AG09309 (cell line): Measurements from ENCODE around the gene MYH9.
"Not testable (repeated sequence)": the region's sequence is repeated elsewhere in the genome, so short reads cannot be mapped to it uniquely, and the experiment has no call there.

Experiments used
- DNase-seq: peaks from one replicate; pipeline ENCODE4 v3.0.0-alpha.2; 2010; ENCODE audit warnings: low read depth
- H3K4me3 ChIP-seq: 2 replicates; pipeline ENCODE4 v1.5.1; 2011; ENCODE audit warnings: mild to moderate bottlenecking, low read depth, low read length, moderate library complexity; ENCODE audit not compliant: control insufficient read depth
- TF ChIP-seq, protein P1 (sequence below): IDR thresholded peaks from 2 replicates; pipeline ENCODE4 v1.5.1; 2011; ENCODE audit warnings: mild to moderate bottlenecking, low read depth, low read length, inconsistent platforms; ENCODE audit not compliant: insufficient read depth, control insufficient read depth; ENCODE audit errors: missing control alignments

Gene MYH9

DNA sequence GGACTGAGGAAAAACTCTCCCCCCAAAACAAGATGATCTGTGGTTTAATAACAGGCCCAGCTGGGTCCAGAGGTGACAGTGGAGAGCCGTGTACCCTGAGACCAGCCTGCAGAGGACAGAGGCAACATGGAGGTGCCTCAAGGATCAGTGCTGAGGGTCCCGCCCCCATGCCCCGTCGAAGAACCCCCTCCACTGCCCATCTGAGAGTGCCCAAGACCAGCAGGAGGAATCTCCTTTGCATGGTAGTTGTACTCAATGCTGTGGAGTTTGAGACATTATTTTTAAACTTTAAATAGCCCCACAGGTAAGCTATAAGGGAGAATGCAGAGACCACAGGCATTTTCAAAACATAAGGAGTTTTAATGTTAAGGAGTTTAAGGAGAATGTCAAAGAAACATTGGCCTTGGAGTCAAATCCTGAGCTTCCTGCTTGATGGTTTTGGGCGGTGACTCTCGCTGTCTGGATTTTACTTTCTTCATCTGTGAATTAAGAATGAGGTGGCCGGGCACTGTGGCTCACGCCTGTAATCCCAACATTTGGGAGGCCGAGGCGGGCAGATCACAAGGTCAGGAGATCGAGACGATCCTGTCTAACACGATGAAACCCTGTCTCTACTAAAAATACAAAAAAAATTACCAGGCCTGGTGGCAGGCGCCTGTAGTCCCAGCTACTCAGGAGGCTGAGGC lies 128.0 kb downstream of the MYH9 start:
- TF ChIP-seq, protein P1, sequence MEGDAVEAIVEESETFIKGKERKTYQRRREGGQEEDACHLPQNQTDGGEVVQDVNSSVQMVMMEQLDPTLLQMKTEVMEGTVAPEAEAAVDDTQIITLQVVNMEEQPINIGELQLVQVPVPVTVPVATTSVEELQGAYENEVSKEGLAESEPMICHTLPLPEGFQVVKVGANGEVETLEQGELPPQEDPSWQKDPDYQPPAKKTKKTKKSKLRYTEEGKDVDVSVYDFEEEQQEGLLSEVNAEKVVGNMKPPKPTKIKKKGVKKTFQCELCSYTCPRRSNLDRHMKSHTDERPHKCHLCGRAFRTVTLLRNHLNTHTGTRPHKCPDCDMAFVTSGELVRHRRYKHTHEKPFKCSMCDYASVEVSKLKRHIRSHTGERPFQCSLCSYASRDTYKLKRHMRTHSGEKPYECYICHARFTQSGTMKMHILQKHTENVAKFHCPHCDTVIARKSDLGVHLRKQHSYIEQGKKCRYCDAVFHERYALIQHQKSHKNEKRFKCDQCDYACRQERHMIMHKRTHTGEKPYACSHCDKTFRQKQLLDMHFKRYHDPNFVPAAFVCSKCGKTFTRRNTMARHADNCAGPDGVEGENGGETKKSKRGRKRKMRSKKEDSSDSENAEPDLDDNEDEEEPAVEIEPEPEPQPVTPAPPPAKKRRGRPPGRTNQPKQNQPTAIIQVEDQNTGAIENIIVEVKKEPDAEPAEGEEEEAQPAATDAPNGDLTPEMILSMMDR: no peak

DNA sequence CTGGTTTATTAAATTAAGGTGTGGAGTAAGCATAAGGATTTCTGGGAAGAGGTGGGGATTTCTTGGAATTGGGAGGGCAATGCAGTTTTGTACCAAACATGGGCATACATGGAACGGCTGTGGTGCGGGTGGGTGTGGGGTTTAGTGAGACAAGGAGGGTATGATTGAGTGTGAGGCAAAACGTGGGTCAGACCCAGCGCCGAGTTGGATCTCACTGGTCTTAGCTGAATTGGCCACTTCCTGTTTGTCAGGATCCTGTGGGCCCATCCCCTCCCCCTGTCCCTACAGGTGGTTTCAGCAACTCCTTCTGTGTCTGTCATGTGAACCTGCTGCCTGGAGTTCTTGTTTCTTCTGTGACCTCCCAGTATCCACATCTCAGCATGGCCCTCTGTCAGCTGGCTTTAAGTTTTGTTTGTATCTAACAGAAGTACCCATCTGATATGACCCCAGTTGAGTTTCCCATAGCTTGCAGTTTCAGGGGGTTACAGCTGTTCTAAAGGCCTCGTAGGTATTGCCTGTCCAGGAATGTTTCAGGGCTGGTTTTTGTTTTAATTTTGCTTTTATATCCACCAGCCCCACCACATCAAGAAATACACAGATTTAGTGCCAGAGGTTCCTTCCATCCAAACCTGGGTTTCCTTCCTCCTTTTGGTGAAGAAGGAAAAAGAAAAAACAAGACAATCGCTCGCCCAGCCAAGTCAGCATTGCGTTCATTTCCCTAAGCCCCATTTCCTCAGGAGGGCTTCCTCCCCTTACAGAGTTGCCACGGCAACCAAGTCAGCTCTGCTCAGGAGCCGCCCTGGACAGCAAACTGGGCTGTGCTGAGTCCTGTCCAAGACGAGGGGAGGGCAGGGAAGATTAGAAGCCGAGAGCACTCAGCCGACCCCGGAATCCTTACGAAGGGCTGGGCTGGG lies 128.8 kb downstream of the MYH9 start:
- no peak for DNase-seq
- TF ChIP-seq, protein P1: no peak
- no peak overlapping the region for H3K4me3 ChIP-seq

More for the DNA sequence above, 128.0 kb downstream of the MYH9 start:
- no peak for DNase-seq
- H3K4me3 ChIP-seq: no peak overlapping the region

DNA sequence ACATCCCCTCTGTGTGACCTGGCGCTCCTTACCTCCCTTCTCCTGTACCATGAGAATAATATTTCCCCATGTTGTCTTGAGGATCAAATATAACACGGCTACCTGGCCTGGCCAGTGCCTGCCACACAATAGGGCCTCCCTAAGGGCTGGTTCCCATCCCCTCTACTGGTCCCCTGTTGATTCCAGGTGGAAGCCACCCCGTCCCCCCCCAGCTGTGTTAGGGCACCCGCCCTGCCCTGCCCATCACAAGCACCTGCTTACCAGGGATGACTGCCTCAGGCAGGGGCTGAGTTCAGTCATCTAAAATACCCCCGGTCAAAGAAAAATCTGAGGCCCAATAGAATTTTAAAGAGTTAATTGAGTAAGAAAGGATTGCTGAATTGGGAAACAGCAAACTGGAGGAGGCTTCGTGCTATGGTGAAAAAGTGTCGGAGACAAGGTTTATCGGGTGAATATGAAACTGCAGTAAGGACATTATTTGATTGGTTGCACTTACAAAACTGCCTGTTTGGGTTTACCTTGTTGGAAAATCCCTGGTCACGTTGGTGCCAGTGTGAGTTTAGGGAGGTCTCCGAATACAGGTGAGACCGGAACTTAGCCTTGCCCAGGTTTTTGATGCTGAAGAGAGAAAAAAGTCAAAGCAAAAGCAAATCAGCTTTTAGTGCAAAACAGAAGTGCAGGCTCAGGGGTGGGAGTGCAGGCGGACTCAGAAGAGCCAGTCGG lies 129.7 kb downstream of the MYH9 start:
- TF ChIP-seq, protein P1: no peak
- no peak overlapping the region for H3K4me3 ChIP-seq
- no peak for DNase-seq

DNA sequence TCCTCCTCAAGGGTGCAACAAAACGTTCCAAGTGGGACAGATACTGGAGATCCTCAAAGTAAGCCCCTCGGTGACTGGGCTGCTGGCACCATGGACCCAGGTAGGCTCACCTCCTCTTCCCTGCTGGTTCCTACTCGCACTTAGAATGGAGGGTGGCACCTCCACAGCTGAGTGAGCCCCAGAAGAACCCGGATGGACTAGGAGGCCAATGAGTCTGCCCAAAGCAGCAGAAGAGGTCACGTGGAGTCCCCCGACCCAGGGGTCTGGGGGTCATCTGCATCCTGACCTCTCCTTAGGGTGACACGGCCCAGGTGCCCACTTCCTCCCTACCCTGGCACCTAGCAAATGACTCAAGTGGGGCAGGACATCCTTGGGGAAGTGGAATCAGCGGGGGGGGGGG lies 130.5 kb downstream of the MYH9 start:
- TF ChIP-seq, protein P1: no peak
- no peak for DNase-seq
- H3K4me3 ChIP-seq: no peak overlapping the region

DNA sequence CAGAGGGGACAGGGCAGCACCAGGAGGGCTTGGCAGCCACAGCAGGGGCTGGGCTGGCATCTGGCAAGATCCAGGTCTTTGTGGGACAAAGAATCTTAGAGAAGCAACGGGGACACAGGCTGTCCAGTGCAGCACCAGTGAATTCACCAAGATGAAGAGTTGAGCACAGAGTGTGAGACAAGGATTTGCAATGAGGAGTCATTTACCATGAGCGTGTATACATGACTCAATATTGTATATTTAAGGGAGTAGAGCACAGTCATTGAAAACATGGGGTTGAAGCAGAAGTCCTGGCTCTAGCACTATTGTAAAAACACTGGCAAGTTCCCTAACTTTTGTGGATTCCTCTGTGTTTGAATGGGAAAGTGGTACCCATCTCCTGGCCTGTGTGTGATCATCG lies 131.3 kb downstream of the MYH9 start:
- no peak for DNase-seq
- TF ChIP-seq, protein P1: no peak
- no peak overlapping the region for H3K4me3 ChIP-seq

DNA sequence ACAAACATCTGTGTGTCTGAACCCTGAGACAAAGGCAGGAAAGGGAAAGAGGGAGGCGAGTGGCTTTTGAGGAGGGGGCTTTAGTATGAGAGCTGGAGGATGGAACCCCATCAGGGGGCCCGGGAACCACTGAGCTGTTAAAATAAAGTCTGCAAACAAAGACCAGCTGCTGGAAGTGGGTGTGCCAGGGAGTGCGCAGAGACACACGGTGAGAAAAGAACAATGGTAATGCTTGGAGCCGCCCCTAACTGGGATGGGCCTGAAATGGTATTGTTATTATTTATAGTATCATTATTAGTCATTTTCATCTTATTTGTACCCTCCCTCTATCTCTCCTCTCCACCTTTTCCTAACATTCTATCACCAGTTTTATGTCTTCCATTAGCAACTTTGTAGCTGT lies 132.2 kb downstream of the MYH9 start:
- not testable (repeated sequence) for DNase-seq, H3K4me3 ChIP-seq
